ENCODE measurements around the gene PTRHD1.

DNA sequence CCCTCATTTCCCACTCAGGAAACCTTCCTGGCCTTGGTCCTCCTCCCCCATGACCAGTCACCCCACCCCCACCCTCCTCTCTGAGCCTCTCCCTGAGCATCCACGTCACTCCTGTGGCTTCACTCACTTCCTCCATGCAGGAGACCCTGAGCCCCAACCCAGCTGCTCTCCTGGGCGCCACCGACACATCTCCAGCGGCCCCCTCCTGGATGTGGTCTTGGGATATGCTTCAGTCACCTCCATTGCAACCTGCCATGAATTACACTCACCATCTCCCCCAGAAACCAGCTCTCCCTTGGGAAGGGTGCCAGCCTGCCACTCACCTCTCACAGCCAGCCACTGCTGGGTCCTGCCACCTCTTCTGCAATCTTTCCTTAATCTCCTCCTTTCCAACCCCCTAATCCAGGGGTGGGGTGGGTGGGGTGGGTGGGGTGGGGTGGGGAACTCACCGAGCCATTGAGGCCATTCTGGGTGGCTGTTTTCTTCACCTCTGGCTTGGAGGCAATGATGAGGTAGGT is 44.9 kb upstream of the PTRHD1 start:
- no peak for TF ChIP-seq RXRA (IDR thresholded peaks at IDR 0.05; ENCODE audit: borderline replicate concordance, low read depth)
- TF ChIP-seq YY1 (IDR thresholded peaks at IDR 0.05; ENCODE audit: low read depth) = no peak
- TF ChIP-seq RAD21 (IDR thresholded peaks at IDR 0.05; ENCODE audit: low read length) = no peak
